Mesothelial cell of epicardium (in vitro differentiated cells): ENCODE data around the gene LIMS2. TPM values are rescaled to one million over a fixed set of nuclear protein-coding genes. Genes with fewer than 3 reads are reported as not detected.

Source experiments
- DNase-seq, 2 experiments: peaks; one replicate each; pipeline ENCODE4 v3.0.0; 2021; ENCODE audit warnings: low spot score in 2 of 2; ENCODE audit not compliant: unreplicated experiment in 2 of 2
- H3K27ac Mint-ChIP-seq: 2 replicates; pipeline ENCODE4 v1.8.0; 2021; ENCODE audit warnings: mixed read lengths
- H3K27me3 Mint-ChIP-seq: 2 replicates; pipeline ENCODE4 v1.8.0; 2021; ENCODE audit warnings: low read depth, mixed read lengths
- H3K36me3 Mint-ChIP-seq: 2 replicates; pipeline ENCODE4 v1.8.0; 2021; ENCODE audit warnings: mixed read lengths
- H3K4me1 Mint-ChIP-seq: 2 replicates; pipeline ENCODE4 v1.8.0; 2021; ENCODE audit warnings: mixed read lengths
- H3K4me3 Mint-ChIP-seq: 2 replicates; pipeline ENCODE4 v1.8.0; 2021; ENCODE audit warnings: mild to moderate bottlenecking, moderate library complexity, mixed read lengths
- H3K9me3 Mint-ChIP-seq: 2 replicates; pipeline ENCODE4 v1.8.0; 2021; ENCODE audit warnings: mixed read lengths
- CTCF ChIP-seq: fragments of 200-600 bp; sonication (generic); IDR thresholded peaks from one replicate; pipeline ENCODE4 v1.5.0; 2021; ENCODE audit warnings: antibody characterized with exemption; ENCODE audit not compliant: unreplicated experiment
- total RNA-seq: library from RNA; stranded (reverse); gene quantifications from 3 replicates; pipeline ENCODE4 v1.2.1, GENCODE V29; 2021

The LIMS2 gene
- total RNA-seq, 1 donor from 2014 or later, result 11.9 TPM

GRCh38 chr2:127649684-127650040 lies 25.7 kb downstream of the LIMS2 start:
- H3K4me1 Mint-ChIP-seq, result peaks cover 18% of the 10 kb centered on the region
- peak; percentile 87 to 92 for DNase-seq
- H3K27me3 Mint-ChIP-seq, result no peaks in the 10 kb centered on the region
- H3K4me3 Mint-ChIP-seq, result no peak overlapping the region
- H3K9me3 Mint-ChIP-seq, result no peaks in the 10 kb centered on the region
- H3K36me3 Mint-ChIP-seq, result no peaks in the 10 kb centered on the region
- peak; percentile 95 for TF ChIP-seq CTCF
- H3K27ac Mint-ChIP-seq, result peak overlapping the region; percentile 64

- no peak overlapping the region for H3K27ac Mint-ChIP-seq
- peaks cover 18% of the 10 kb centered on the region for H3K4me1 Mint-ChIP-seq
- no peaks in the 10 kb centered on the region for H3K27me3 Mint-ChIP-seq
- DNase-seq, result no peak
- H3K4me3 Mint-ChIP-seq, result no peak overlapping the region
- H3K9me3 Mint-ChIP-seq, result no peaks in the 10 kb centered on the region
- TF ChIP-seq CTCF, result no peak
- H3K36me3 Mint-ChIP-seq, result no peaks in the 10 kb centered on the region
Observed at GRCh38 chr2:127649100-127649611, 26.2 kb downstream of the LIMS2 start.

GRCh38 chr2:127648321-127648720 lies 27.0 kb downstream of the LIMS2 start:
- no peaks in the 10 kb centered on the region for H3K9me3 Mint-ChIP-seq
- H3K4me3 Mint-ChIP-seq, result no peak overlapping the region
- H3K4me1 Mint-ChIP-seq, result peaks cover 18% of the 10 kb centered on the region
- no peak for TF ChIP-seq CTCF
- no peak for DNase-seq
- H3K36me3 Mint-ChIP-seq, result no peaks in the 10 kb centered on the region
- H3K27me3 Mint-ChIP-seq, result no peaks in the 10 kb centered on the region
- H3K27ac Mint-ChIP-seq, result no peak overlapping the region

- Mint-ChIP-seq H3K27me3 (no peaks in the 10 kb centered on the region), H3K27ac (no peak overlapping the region)
Observed at GRCh38 chr2:127647242-127648190, 27.8 kb downstream of the LIMS2 start.

GRCh38 chr2:127646487-127647241 lies 28.7 kb downstream of the LIMS2 start:
- Mint-ChIP-seq H3K27ac (no peak overlapping the region), H3K9me3 (no peaks in the 10 kb centered on the region), H3K4me3 (no peak overlapping the region), H3K4me1 (peaks cover 9% of the 10 kb centered on the region), H3K27me3 (no peaks in the 10 kb centered on the region), H3K36me3 (no peaks in the 10 kb centered on the region)
- TF ChIP-seq CTCF, result no peak
- DNase-seq, result no peak

More at GRCh38 chr2:127647242-127648190, 27.8 kb downstream of the LIMS2 start:
- Mint-ChIP-seq H3K9me3 (no peaks in the 10 kb centered on the region), H3K4me3 (no peak overlapping the region), H3K4me1 (peaks cover 17% of the 10 kb centered on the region), H3K36me3 (no peaks in the 10 kb centered on the region)
- no peak for TF ChIP-seq CTCF
- no peak for DNase-seq
